Stimulated activated CD8-positive, alpha-beta memory T cell treated with anti-CD3 and anti-CD28 coated beads, Interleukin-4, amount 100 ng/mL, for 48 hours (primary cell): ENCODE measurements around the gene TEX48.

ENCODE experiments used
- DNase-seq: peaks from one replicate; pipeline ENCODE4 v3.0.0-alpha.2; 2020

TEX48 gene

GRCh38 chr9:114681594-114682332 lies at the start of gene TEX48:
Gene TEX48, minus strand, starts transcription at chr9:114682192. Its CDS starts 10,469 bp downstream, at chr9:114671723.
- peak; percentile 90 for DNase-seq

GRCh38 chr9:114731701-114732100 lies 49.7 kb upstream of the TEX48 start:
- no peak for DNase-seq

GRCh38 chr9:114729706-114730105 lies 47.7 kb upstream of the TEX48 start:
- no peak for DNase-seq

- no peak for DNase-seq
Observed at GRCh38 chr9:114725930-114726329, 43.9 kb upstream of the TEX48 start.

GRCh38 chr9:114724744-114725143 lies 42.8 kb upstream of the TEX48 start:
- peak; percentile 17 for DNase-seq

- no peak for DNase-seq
Observed at GRCh38 chr9:114723931-114724330, 41.9 kb upstream of the TEX48 start.

- DNase-seq, result peak; percentile 13
Observed at GRCh38 chr9:114722937-114723620, 41.1 kb upstream of the TEX48 start.

- no peak for DNase-seq
Observed at GRCh38 chr9:114722081-114722621, 40.2 kb upstream of the TEX48 start.

GRCh38 chr9:114721491-114722079 lies 39.6 kb upstream of the TEX48 start:
- DNase-seq, result peak; percentile 22

GRCh38 chr9:114720086-114720676 lies 38.2 kb upstream of the TEX48 start:
- DNase-seq, result peak; percentile 28

- DNase-seq, result no peak
Observed at GRCh38 chr9:114719290-114719689, 37.3 kb upstream of the TEX48 start.

GRCh38 chr9:114718801-114719221 lies 36.8 kb upstream of the TEX48 start:
- DNase-seq, result peak; percentile 92

- peak; percentile 26 for DNase-seq
Observed at GRCh38 chr9:114717908-114718486, 36.0 kb upstream of the TEX48 start.

GRCh38 chr9:114709636-114710035 lies 27.6 kb upstream of the TEX48 start:
- no peak for DNase-seq

- DNase-seq, result no peak
Observed at GRCh38 chr9:114706711-114707110, 24.7 kb upstream of the TEX48 start.

GRCh38 chr9:114701988-114702387 lies 20.0 kb upstream of the TEX48 start:
- no peak for DNase-seq

- DNase-seq, result no peak
Observed at GRCh38 chr9:114697951-114698351, 16.0 kb upstream of the TEX48 start.

GRCh38 chr9:114696814-114697544 lies 15.0 kb upstream of the TEX48 start:
- DNase-seq, result peak; percentile 78

- DNase-seq, result no peak
Observed at GRCh38 chr9:114695948-114696347, 14.0 kb upstream of the TEX48 start.

- no peak for DNase-seq
Observed at GRCh38 chr9:114694719-114695269, 12.8 kb upstream of the TEX48 start.

GRCh38 chr9:114694146-114694545 lies 12.2 kb upstream of the TEX48 start:
- DNase-seq, result no peak
